ENCODE results near the gene MYO1D.
"Not testable (repeated sequence)": the region's sequence is repeated elsewhere in the genome, so short reads cannot be mapped to it uniquely, and the experiment has no call there.

The MYO1D gene

GRCh38 chr17:32725697-32726096, 151.2 kb downstream of the MYO1D start:
- TF ChIP-seq CTCF (IDR thresholded peaks at IDR 0.05; ENCODE audit: low read depth, low read length, missing control alignments), result no peak
- no peak overlapping the region for H3K4me3 ChIP-seq (replicated peaks; ENCODE audit: low read depth, low read length)
- no peak for DNase-seq (ENCODE audit: extremely low read depth, low read depth)

GRCh38 chr17:32723310-32723955, 153.5 kb downstream of the MYO1D start:
- no peak overlapping the region for H3K4me3 ChIP-seq (replicated peaks; ENCODE audit: low read depth, low read length)
- TF ChIP-seq CTCF (IDR thresholded peaks at IDR 0.05; ENCODE audit: low read depth, low read length, missing control alignments), result no peak
- DNase-seq (ENCODE audit: extremely low read depth, low read depth), result no peak

- no peak overlapping the region for H3K4me3 ChIP-seq (replicated peaks; ENCODE audit: low read depth, low read length)
- DNase-seq (ENCODE audit: extremely low read depth, low read depth), result no peak
- TF ChIP-seq CTCF (IDR thresholded peaks at IDR 0.05; ENCODE audit: low read depth, low read length, missing control alignments), result no peak
Measured at GRCh38 chr17:32722733-32723132, 154.2 kb downstream of the MYO1D start.

- DNase-seq (ENCODE audit: extremely low read depth, low read depth), result no peak
- no peak overlapping the region for H3K4me3 ChIP-seq (replicated peaks; ENCODE audit: low read depth, low read length)
- TF ChIP-seq CTCF (IDR thresholded peaks at IDR 0.05; ENCODE audit: low read depth, low read length, missing control alignments), result no peak
Measured at GRCh38 chr17:32720671-32721070, 156.3 kb downstream of the MYO1D start.

- no peak for TF ChIP-seq CTCF (IDR thresholded peaks at IDR 0.05; ENCODE audit: low read depth, low read length, missing control alignments)
- H3K4me3 ChIP-seq (replicated peaks; ENCODE audit: low read depth, low read length), result no peak overlapping the region
- DNase-seq (ENCODE audit: extremely low read depth, low read depth), result no peak
Measured at GRCh38 chr17:32719689-32720088, 157.2 kb downstream of the MYO1D start.

- not testable (repeated sequence) for H3K4me3 ChIP-seq (replicated peaks; ENCODE audit: low read depth, low read length)
Measured at GRCh38 chr17:32714922-32715321, 162.0 kb downstream of the MYO1D start.

GRCh38 chr17:32714206-32714605, 162.7 kb downstream of the MYO1D start:
- not testable (repeated sequence) for H3K4me3 ChIP-seq (replicated peaks; ENCODE audit: low read depth, low read length); DNase-seq (ENCODE audit: extremely low read depth, low read depth)

More at GRCh38 chr17:32714922-32715321, 162.0 kb downstream of the MYO1D start:
- DNase-seq (ENCODE audit: extremely low read depth, low read depth), result not testable (repeated sequence)

GRCh38 chr17:32713081-32713480, 163.8 kb downstream of the MYO1D start:
- no peak overlapping the region for H3K4me3 ChIP-seq (replicated peaks; ENCODE audit: low read depth, low read length)
- no peak for TF ChIP-seq CTCF (IDR thresholded peaks at IDR 0.05; ENCODE audit: low read depth, low read length, missing control alignments)
- no peak for DNase-seq (ENCODE audit: extremely low read depth, low read depth)
